Liver (tissue), 9 donors: ENCODE data around the gene GTF3C4. TPM values are rescaled to one million over a fixed set of nuclear protein-coding genes. Genes with fewer than 3 reads are reported as not detected.

Experiments used
- DNase-seq: peaks from one replicate; pipeline ENCODE4 v3.0.0-alpha.2; 2017; ENCODE audit warnings: low spot score
- H3K27ac ChIP-seq, 2 donors: one replicate each; pipeline ENCODE4 v1.7.0; 2013; ENCODE audit warnings: inconsistent platforms in 2 of 2, low read length in 2 of 2, control low read depth in 1 of 2, low read depth in 1 of 2, mild to moderate bottlenecking in 1 of 2
- H3K27me3 ChIP-seq, 4 donors: one replicate each; pipeline versions ENCODE4 v1.6.1 to v1.7.0; 2013; ENCODE audit warnings: low read length in 3 of 4, inconsistent platforms in 1 of 4, mild to moderate bottlenecking in 1 of 4, moderate library complexity in 1 of 4; ENCODE audit not compliant: control insufficient read depth in 4 of 4, insufficient read depth in 4 of 4
- H3K36me3 ChIP-seq, 4 donors: one replicate each; pipeline versions ENCODE4 v1.6.1 to v1.7.0; 2013; ENCODE audit warnings: low read length in 3 of 4, mild to moderate bottlenecking in 3 of 4, low read depth in 1 of 4, moderate library complexity in 1 of 4; ENCODE audit not compliant: control insufficient read depth in 4 of 4, insufficient read depth in 3 of 4
- H3K4me1 ChIP-seq, 4 donors: one replicate each; pipeline versions ENCODE4 v1.6.1 to v1.7.0; 2013; ENCODE audit warnings: low read length in 3 of 4, mild to moderate bottlenecking in 3 of 4, moderate library complexity in 1 of 4; ENCODE audit not compliant: control insufficient read depth in 4 of 4, insufficient read depth in 4 of 4
- H3K4me3 ChIP-seq, 3 donors: one replicate each; pipeline versions ENCODE4 v1.6.1 to v1.7.0; 2013; ENCODE audit warnings: low read length in 3 of 3, control low read depth in 1 of 3, low read depth in 1 of 3, mild to moderate bottlenecking in 1 of 3
- H3K9ac ChIP-seq, 2 donors: one replicate each; pipeline ENCODE4 v1.7.0; 2013; ENCODE audit warnings: low read length in 2 of 2, mild to moderate bottlenecking in 2 of 2, moderate library complexity in 2 of 2, control low read depth in 1 of 2, low read depth in 1 of 2
- H3K9me3 ChIP-seq, 4 donors: one replicate each; pipeline versions ENCODE4 v1.6.1 to v1.7.0; 2013; ENCODE audit warnings: low read length in 3 of 4; ENCODE audit not compliant: control insufficient read depth in 4 of 4
- EGR1 ChIP-seq, 2 donors: IDR thresholded peaks; 2 replicates each; pipeline ENCODE4 v1.6.1; 2016 to 2018; ENCODE audit warnings: antibody characterized with exemption in 2 of 2, low read depth in 2 of 2
- FOXA1 ChIP-seq: IDR thresholded peaks from 2 replicates; pipeline ENCODE4 v1.6.1; 2016; ENCODE audit warnings: antibody characterized with exemption
- FOXA2 ChIP-seq: IDR thresholded peaks from 2 replicates; pipeline ENCODE4 v1.6.1; 2016; ENCODE audit warnings: antibody characterized with exemption
- GABPA ChIP-seq, 2 donors: IDR thresholded peaks in 1 of 2; conservative IDR thresholded peaks in 1 of 2; 2 replicates each; pipeline ENCODE4 v1.6.1; 2016; ENCODE audit warnings: antibody characterized with exemption in 2 of 2, mild to moderate bottlenecking in 1 of 2, moderate library complexity in 1 of 2
- HNF4A ChIP-seq, 2 donors: conservative IDR thresholded peaks; 2 replicates each; pipeline ENCODE4 v1.6.1; 2016; ENCODE audit warnings: antibody characterized with exemption in 2 of 2, mild to moderate bottlenecking in 2 of 2
- HNF4G ChIP-seq: IDR thresholded peaks from 2 replicates; pipeline ENCODE4 v1.6.1; 2016; ENCODE audit warnings: antibody characterized with exemption
- JUND ChIP-seq, 2 donors: IDR thresholded peaks; 2 replicates each; pipeline ENCODE4 v1.6.1; 2016; ENCODE audit warnings: antibody characterized with exemption in 2 of 2
- NR2F2 ChIP-seq: IDR thresholded peaks from 2 replicates; pipeline ENCODE4 v1.6.1; 2016; ENCODE audit warnings: antibody characterized with exemption
- RAD21 ChIP-seq, 2 donors: IDR thresholded peaks; 2 replicates each; pipeline ENCODE4 v1.6.1; 2016; ENCODE audit warnings: antibody characterized with exemption in 2 of 2, mild to moderate bottlenecking in 2 of 2
- RXRA ChIP-seq, 2 donors: IDR thresholded peaks; 2 replicates each; pipeline ENCODE4 v1.6.1; 2017 to 2018; ENCODE audit warnings: antibody characterized with exemption in 2 of 2, mild to moderate bottlenecking in 1 of 2
- SP1 ChIP-seq: IDR thresholded peaks from 2 replicates; pipeline ENCODE4 v1.6.1; 2018; ENCODE audit warnings: antibody characterized with exemption, mild to moderate bottlenecking
- TAF1 ChIP-seq: conservative IDR thresholded peaks from 2 replicates; pipeline ENCODE4 v1.6.1; 2016; ENCODE audit warnings: antibody characterized with exemption, mild to moderate bottlenecking
- YY1 ChIP-seq: IDR thresholded peaks from 2 replicates; pipeline ENCODE4 v1.6.1; 2016; ENCODE audit warnings: antibody characterized with exemption, mild to moderate bottlenecking
- WGBS: extraction: QIAGEN DNeasy Blood & Tissue Kit; methylation state at CpG from one replicate; pipeline ENCODE4 v1.1.7; 2013; 5-methylcytosine and 5-hydroxymethylcytosine counted together
- polyA plus RNA-seq, 2 donors: library from polyadenylated mRNA; stranded (reverse) in 1 of 2; unstranded in 1 of 2; fragments of 200-250 nt in 1 of 2; fragments of >200 nt in 1 of 2; fragmentation: Nextera tagmentation in 1 of 2; extraction: Ambion mirVana in 1 of 2; gene quantifications; one replicate each; pipeline versions ENCODE4 v1.2.1 to v1.2.3, GENCODE V29; 2013 to 2015
- total RNA-seq, 2 donors: library from RNA; depleted of rRNA; stranded (reverse); fragments of >200 nt; gene quantifications; one replicate each; pipeline ENCODE4 v1.2.3, GENCODE V29; 2014
- TF ChIP-seq, protein P1 (sequence below): IDR thresholded peaks from 2 replicates; pipeline ENCODE4 v1.6.1; 2016; ENCODE audit warnings: antibody characterized with exemption
- TF ChIP-seq, protein P2 (sequence below): IDR thresholded peaks from 2 replicates; pipeline ENCODE4 v1.6.1; 2016; ENCODE audit warnings: antibody characterized with exemption
- TF ChIP-seq, protein P3 (sequence below): fragments of 150-350 bp; IDR thresholded peaks from 2 replicates; pipeline ENCODE4 v1.5.1; 2017; ENCODE audit warnings: improper control_type of control experiment, low read depth, low read length; ENCODE audit not compliant: missing input control
- TF ChIP-seq, protein P4 (sequence below): IDR thresholded peaks from 2 replicates; pipeline ENCODE4 v1.6.1; 2016; ENCODE audit warnings: antibody characterized with exemption, mild to moderate bottlenecking
- TF ChIP-seq, protein P5 (sequence below): IDR thresholded peaks from 2 replicates; pipeline ENCODE4 v1.6.1; 2016; ENCODE audit warnings: antibody characterized with exemption
- donor health status: healthy.
- donor health status: healthy.
- donor health status: healthy.
- donor health status: healthy.
- donor health status: healthy.

Gene GTF3C4
- total and polyA plus RNA-seq, 4 donors = 1.4 to 7.2 (median 5.0) TPM

DNA sequence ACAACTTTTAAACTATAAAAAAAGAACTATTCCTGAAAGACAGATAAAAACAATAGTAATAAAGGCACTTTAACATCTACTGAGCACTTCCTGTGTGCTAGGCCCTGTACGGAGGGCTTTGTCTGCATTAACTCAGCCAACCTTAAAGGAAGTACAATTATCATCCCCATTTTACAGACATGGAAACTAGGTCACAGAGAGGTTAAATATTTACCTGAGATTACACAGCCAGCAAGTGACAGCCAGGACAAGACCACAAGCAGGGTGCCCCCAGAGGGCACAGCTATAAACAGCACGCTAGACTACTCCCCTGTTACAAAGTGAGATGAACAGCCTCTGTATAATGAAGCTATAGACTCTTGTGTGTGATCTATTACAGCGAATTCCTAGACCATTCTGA is 26.0 kb upstream of the GTF3C4 start:
- TF ChIP-seq, protein P1, sequence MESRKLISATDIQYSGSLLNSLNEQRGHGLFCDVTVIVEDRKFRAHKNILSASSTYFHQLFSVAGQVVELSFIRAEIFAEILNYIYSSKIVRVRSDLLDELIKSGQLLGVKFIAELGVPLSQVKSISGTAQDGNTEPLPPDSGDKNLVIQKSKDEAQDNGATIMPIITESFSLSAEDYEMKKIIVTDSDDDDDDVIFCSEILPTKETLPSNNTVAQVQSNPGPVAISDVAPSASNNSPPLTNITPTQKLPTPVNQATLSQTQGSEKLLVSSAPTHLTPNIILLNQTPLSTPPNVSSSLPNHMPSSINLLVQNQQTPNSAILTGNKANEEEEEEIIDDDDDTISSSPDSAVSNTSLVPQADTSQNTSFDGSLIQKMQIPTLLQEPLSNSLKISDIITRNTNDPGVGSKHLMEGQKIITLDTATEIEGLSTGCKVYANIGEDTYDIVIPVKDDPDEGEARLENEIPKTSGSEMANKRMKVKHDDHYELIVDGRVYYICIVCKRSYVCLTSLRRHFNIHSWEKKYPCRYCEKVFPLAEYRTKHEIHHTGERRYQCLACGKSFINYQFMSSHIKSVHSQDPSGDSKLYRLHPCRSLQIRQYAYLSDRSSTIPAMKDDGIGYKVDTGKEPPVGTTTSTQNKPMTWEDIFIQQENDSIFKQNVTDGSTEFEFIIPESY = no peak
- TF ChIP-seq EGR1 (IDR thresholded peaks at IDR 0.05; ENCODE audit: low read depth in 2 of 2) (no peak), FOXA2 (no peak), RAD21 (IDR thresholded peaks at IDR 0.05) (no peak), TAF1 (no peak), FOXA1 (no peak)
- TF ChIP-seq, protein P2, sequence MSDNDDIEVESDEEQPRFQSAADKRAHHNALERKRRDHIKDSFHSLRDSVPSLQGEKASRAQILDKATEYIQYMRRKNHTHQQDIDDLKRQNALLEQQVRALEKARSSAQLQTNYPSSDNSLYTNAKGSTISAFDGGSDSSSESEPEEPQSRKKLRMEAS = no peak
- DNase-seq = no peak
- H3K27me3 ChIP-seq = no peaks in the 10 kb centered on the region
- no peak overlapping the region for H3K27ac ChIP-seq
- no peak overlapping the region for H3K4me3 ChIP-seq
- H3K9me3 ChIP-seq = no peaks in the 10 kb centered on the region
- WGBS = 93% methylated on average over 3 of the region's 3 CpGs
- H3K4me1 ChIP-seq = no peaks in the 10 kb centered on the region
- no peak overlapping the region for H3K9ac ChIP-seq
- peaks cover 14 to 78% (median 56%) of the 10 kb centered on the region in 4 donors for H3K36me3 ChIP-seq

DNA sequence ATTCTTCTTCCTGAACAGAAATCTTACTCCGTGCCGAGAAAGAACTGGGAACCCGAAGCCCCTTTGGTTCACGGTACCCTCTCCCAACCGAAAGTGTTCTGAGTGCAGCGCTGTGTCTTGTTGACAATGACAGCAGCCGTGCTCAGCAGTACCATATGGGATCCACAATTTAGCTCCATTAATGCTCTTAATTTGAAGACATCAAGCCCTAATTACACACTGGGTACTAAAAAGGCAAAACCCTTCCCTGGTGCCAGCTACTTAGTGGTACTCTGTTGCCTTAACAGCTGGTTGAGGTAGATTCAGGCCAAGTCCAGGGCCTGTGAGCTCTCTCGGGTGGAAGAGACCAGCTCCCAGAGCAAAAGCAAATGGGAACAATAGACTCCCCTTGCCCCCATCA is 25.0 kb upstream of the GTF3C4 start:
- 98% methylated on average over 8 of the region's 8 CpGs for WGBS
- no peaks in the 10 kb centered on the region for H3K4me1 ChIP-seq

More for the DNA sequence above, 25.0 kb upstream of the GTF3C4 start:
- Histone ChIP-seq H3K9me3 (no peaks in the 10 kb centered on the region), H3K27ac (no peak overlapping the region), H3K27me3 (no peaks in the 10 kb centered on the region), H3K9ac (no peak overlapping the region), H3K36me3 (peaks cover 14 to 82% (median 58%) of the 10 kb centered on the region in 4 donors), H3K4me3 (no peak overlapping the region)
- TF ChIP-seq TAF1 = no peak
- TF ChIP-seq FOXA2 = no peak
- TF ChIP-seq, protein P3, sequence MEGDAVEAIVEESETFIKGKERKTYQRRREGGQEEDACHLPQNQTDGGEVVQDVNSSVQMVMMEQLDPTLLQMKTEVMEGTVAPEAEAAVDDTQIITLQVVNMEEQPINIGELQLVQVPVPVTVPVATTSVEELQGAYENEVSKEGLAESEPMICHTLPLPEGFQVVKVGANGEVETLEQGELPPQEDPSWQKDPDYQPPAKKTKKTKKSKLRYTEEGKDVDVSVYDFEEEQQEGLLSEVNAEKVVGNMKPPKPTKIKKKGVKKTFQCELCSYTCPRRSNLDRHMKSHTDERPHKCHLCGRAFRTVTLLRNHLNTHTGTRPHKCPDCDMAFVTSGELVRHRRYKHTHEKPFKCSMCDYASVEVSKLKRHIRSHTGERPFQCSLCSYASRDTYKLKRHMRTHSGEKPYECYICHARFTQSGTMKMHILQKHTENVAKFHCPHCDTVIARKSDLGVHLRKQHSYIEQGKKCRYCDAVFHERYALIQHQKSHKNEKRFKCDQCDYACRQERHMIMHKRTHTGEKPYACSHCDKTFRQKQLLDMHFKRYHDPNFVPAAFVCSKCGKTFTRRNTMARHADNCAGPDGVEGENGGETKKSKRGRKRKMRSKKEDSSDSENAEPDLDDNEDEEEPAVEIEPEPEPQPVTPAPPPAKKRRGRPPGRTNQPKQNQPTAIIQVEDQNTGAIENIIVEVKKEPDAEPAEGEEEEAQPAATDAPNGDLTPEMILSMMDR = no peak
- TF ChIP-seq, protein P1 = no peak
- no peak for TF ChIP-seq SP1
- TF ChIP-seq, protein P2 = no peak
- no peak for TF ChIP-seq NR2F2
- TF ChIP-seq FOXA1 = no peak
- no peak for TF ChIP-seq EGR1 (IDR thresholded peaks at IDR 0.05; ENCODE audit: low read depth in 2 of 2)
- no peak for TF ChIP-seq RXRA (IDR thresholded peaks at IDR 0.05)
- TF ChIP-seq HNF4G = no peak
- TF ChIP-seq JUND (IDR thresholded peaks at IDR 0.05) = no peak
- TF ChIP-seq HNF4A (conservative IDR thresholded peaks at IDR 0.05) = no peak
- TF ChIP-seq, protein P4, sequence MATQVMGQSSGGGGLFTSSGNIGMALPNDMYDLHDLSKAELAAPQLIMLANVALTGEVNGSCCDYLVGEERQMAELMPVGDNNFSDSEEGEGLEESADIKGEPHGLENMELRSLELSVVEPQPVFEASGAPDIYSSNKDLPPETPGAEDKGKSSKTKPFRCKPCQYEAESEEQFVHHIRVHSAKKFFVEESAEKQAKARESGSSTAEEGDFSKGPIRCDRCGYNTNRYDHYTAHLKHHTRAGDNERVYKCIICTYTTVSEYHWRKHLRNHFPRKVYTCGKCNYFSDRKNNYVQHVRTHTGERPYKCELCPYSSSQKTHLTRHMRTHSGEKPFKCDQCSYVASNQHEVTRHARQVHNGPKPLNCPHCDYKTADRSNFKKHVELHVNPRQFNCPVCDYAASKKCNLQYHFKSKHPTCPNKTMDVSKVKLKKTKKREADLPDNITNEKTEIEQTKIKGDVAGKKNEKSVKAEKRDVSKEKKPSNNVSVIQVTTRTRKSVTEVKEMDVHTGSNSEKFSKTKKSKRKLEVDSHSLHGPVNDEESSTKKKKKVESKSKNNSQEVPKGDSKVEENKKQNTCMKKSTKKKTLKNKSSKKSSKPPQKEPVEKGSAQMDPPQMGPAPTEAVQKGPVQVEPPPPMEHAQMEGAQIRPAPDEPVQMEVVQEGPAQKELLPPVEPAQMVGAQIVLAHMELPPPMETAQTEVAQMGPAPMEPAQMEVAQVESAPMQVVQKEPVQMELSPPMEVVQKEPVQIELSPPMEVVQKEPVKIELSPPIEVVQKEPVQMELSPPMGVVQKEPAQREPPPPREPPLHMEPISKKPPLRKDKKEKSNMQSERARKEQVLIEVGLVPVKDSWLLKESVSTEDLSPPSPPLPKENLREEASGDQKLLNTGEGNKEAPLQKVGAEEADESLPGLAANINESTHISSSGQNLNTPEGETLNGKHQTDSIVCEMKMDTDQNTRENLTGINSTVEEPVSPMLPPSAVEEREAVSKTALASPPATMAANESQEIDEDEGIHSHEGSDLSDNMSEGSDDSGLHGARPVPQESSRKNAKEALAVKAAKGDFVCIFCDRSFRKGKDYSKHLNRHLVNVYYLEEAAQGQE = no peak
- TF ChIP-seq GABPA (IDR thresholded peaks at IDR 0.05 in 1 of 2, conservative IDR thresholded peaks at IDR 0.05 in 1 of 2) = no peak
- TF ChIP-seq YY1 = no peak
- no peak for TF ChIP-seq RAD21 (IDR thresholded peaks at IDR 0.05)
- TF ChIP-seq, protein P5, sequence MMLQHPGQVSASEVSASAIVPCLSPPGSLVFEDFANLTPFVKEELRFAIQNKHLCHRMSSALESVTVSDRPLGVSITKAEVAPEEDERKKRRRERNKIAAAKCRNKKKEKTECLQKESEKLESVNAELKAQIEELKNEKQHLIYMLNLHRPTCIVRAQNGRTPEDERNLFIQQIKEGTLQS = no peak
- no peak for DNase-seq
